Natural killer cell (primary cell): Measurements from ENCODE around the gene KCNK10. TPM values are rescaled to one million over a fixed set of nuclear protein-coding genes. Genes with fewer than 3 reads are reported as not detected.

ENCODE experiments used
- ATAC-seq, 3 donors: fragments of 150-1000 bp in 2 of 3; fragments of 200-7000 bp in 1 of 3; cut with Tn5 transposase; 1 replicate in 1 of 3; 2 replicates in 2 of 3; pipeline ENCODE4 v1.10.0; 2021; ENCODE audit warnings: mild to moderate bottlenecking in 2 of 3, moderate library complexity in 2 of 3
- DNase-seq, 2 donors: peaks; one replicate each; pipeline versions ENCODE4 v3.0.0 to v3.0.0-alpha.2; 2013 to 2021; ENCODE audit warnings: mixed read lengths in 1 of 2
- H3K27ac ChIP-seq: one replicate; pipeline ENCODE4 v1.5.1; 2013; ENCODE audit warnings: mild to moderate bottlenecking, low read length
- H3K27me3 ChIP-seq: one replicate; pipeline ENCODE4 v1.6.1; 2013; ENCODE audit warnings: low read length; ENCODE audit not compliant: control insufficient read depth, insufficient read depth
- H3K36me3 ChIP-seq: one replicate; pipeline ENCODE4 v1.6.1; 2013; ENCODE audit warnings: low read length; ENCODE audit not compliant: control insufficient read depth, insufficient read depth
- H3K4me1 ChIP-seq: one replicate; pipeline ENCODE4 v1.6.1; 2013; ENCODE audit warnings: low read length; ENCODE audit not compliant: control insufficient read depth, insufficient read depth
- H3K4me3 ChIP-seq: one replicate; pipeline ENCODE4 v1.5.1; 2013; ENCODE audit warnings: low read length
- H3K9me3 ChIP-seq: one replicate; pipeline ENCODE4 v1.6.1; 2013; ENCODE audit warnings: low read length; ENCODE audit not compliant: control insufficient read depth, insufficient read depth
- H3K27ac Mint-ChIP-seq, 2 donors: one replicate each; pipeline ENCODE4 v1.8.0; 2022; ENCODE audit warnings: mild to moderate bottlenecking in 2 of 2, mixed read lengths in 2 of 2, moderate library complexity in 1 of 2
- H3K27me3 Mint-ChIP-seq, 2 donors: one replicate each; pipeline ENCODE4 v1.8.0; 2022; ENCODE audit warnings: low read depth in 2 of 2, mixed read lengths in 2 of 2
- H3K36me3 Mint-ChIP-seq: one replicate; pipeline ENCODE4 v1.8.0; 2022; ENCODE audit warnings: mixed read lengths
- H3K4me1 Mint-ChIP-seq, 2 donors: one replicate each; pipeline ENCODE4 v1.8.0; 2022; ENCODE audit warnings: mixed read lengths in 2 of 2
- H3K4me3 Mint-ChIP-seq: one replicate; pipeline ENCODE4 v1.8.0; 2022; ENCODE audit warnings: mild to moderate bottlenecking, moderate library complexity, mixed read lengths
- H3K9me3 Mint-ChIP-seq, 2 donors: one replicate each; pipeline ENCODE4 v1.8.0; 2022; ENCODE audit warnings: mixed read lengths in 2 of 2
- WGBS: methylation state at CpG from one replicate; pipeline ENCODE4 v1.1.7; 2013; ENCODE audit warnings: missing lambda C conversion rate; ENCODE audit not compliant: insufficient coverage; 5-methylcytosine and 5-hydroxymethylcytosine counted together
- intact Hi-C: fragments of 100-400 bp; cut with micrococcal nuclease; formaldehyde crosslinking; loops from one replicate; pipeline ENCODE4 v1.14.2; 2022
- total RNA-seq, 4 donors: library from RNA; stranded (reverse); fragments of 120-200 nt in 1 of 4; gene quantifications; one replicate each; pipeline versions ENCODE4 v1.2.3 to v1.2.4, GENCODE V29; 2013 to 2022
- TF ChIP-seq, protein P1 (sequence below): fragments of 200-600 bp; IDR thresholded peaks from one replicate; pipeline ENCODE4 v1.8.0; 2022; ENCODE audit warnings: antibody characterized with exemption

Gene KCNK10
- total RNA-seq, 3 donors from 2014 or later (not counting 1 experiment from before 2014, with no cell fraction given) = not detected

DNA sequence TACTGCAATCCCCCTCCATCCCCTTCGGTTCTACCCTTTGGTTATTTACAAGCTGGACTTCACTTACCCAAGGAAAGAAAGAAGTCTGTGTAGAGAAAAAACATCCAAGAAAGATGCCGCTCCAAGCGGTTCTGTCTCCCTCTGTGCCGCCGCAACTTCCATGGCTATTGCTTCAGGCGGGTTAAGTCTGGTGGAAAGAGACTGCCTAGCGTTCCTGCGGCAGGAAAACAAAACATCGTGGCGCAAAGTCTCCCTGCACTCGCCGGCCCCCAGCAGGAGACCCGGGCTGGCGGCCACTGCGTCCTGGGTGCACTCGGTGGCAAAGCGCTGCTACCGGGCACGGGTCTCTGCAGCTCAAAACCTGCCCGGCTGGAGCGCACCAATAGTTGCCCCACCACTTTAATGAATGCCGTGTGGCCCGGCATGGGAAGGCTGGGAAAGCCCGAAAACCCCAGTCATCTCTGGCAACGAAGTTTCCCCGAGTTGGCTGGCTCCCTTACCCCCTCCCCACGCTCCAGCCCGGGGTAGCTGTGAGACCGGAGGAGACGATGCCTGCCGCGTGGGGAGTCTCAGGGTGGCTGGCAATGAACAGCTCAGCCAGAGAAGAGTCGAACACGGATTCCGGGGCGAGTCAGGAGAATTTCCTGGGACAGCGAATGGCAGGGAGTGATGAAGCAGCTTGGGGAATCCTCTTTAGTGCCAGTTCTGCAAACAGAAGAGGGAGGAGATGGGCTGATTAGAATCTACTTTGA is 3.5 kb upstream of the KCNK10 start:
- H3K27me3 ChIP-seq = peaks cover 50% of the 10 kb centered on the region
- TF ChIP-seq, protein P1, sequence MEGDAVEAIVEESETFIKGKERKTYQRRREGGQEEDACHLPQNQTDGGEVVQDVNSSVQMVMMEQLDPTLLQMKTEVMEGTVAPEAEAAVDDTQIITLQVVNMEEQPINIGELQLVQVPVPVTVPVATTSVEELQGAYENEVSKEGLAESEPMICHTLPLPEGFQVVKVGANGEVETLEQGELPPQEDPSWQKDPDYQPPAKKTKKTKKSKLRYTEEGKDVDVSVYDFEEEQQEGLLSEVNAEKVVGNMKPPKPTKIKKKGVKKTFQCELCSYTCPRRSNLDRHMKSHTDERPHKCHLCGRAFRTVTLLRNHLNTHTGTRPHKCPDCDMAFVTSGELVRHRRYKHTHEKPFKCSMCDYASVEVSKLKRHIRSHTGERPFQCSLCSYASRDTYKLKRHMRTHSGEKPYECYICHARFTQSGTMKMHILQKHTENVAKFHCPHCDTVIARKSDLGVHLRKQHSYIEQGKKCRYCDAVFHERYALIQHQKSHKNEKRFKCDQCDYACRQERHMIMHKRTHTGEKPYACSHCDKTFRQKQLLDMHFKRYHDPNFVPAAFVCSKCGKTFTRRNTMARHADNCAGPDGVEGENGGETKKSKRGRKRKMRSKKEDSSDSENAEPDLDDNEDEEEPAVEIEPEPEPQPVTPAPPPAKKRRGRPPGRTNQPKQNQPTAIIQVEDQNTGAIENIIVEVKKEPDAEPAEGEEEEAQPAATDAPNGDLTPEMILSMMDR = no peak
- WGBS = 4% methylated on average over 37 of the region's 37 CpGs

DNA sequence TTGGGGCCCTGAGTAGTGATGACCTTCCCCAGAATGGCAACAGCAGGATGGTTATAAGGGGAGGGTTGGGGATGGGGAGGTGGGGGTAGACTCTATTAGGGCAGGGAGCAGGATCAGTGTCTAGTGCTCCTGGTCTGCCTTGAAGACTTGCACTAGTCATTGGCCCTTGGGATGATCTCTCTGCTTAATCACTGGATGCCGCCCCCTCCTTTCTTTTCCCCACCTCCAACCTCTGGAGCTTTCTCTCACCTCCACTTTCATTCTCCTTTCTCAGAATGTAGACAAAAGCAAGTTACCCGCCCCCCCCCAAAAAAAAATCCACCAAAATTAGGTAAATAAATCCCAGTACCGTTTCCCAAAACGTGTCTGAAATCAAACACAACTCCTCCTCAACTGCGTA is 2.8 kb upstream of the KCNK10 start:
- Histone ChIP-seq H3K4me3 (no peak overlapping the region), H3K27me3 (peaks cover 56% of the 10 kb centered on the region), H3K36me3 (no peaks in the 10 kb centered on the region), H3K27ac (no peak overlapping the region), H3K4me1 (peaks cover 9% of the 10 kb centered on the region), H3K9me3 (no peaks in the 10 kb centered on the region)
- Mint-ChIP-seq H3K4me1 (peaks cover 0 to 4% of the 10 kb centered on the region in 2 donors), H3K27ac (no peak overlapping the region), H3K4me3 (no peak overlapping the region), H3K36me3 (no peaks in the 10 kb centered on the region), H3K27me3 (peaks cover 40 to 60% of the 10 kb centered on the region in 2 donors), H3K9me3 (no peaks in the 10 kb centered on the region)
- TF ChIP-seq, protein P1 = no peak
- intact Hi-C loops = no loop called here
- ATAC-seq (no peak), DNase-seq (no peak)
- WGBS = 37% methylated on average over 1 of the region's 5 CpGs

More for the DNA sequence above, 3.5 kb upstream of the KCNK10 start:
- intact Hi-C loops = no loop called here
- ATAC-seq (no peak), DNase-seq (no peak)
- Histone ChIP-seq H3K4me1 (peaks cover 9% of the 10 kb centered on the region), H3K9me3 (no peaks in the 10 kb centered on the region), H3K27ac (no peak overlapping the region), H3K4me3 (no peak overlapping the region), H3K36me3 (no peaks in the 10 kb centered on the region)
- Mint-ChIP-seq H3K27me3 (peaks cover 40 to 67% of the 10 kb centered on the region in 2 donors), H3K4me1 (peaks cover 0 to 4% of the 10 kb centered on the region in 2 donors), H3K27ac (no peak overlapping the region), H3K36me3 (no peaks in the 10 kb centered on the region), H3K9me3 (no peaks in the 10 kb centered on the region), H3K4me3 (no peak overlapping the region)

DNA sequence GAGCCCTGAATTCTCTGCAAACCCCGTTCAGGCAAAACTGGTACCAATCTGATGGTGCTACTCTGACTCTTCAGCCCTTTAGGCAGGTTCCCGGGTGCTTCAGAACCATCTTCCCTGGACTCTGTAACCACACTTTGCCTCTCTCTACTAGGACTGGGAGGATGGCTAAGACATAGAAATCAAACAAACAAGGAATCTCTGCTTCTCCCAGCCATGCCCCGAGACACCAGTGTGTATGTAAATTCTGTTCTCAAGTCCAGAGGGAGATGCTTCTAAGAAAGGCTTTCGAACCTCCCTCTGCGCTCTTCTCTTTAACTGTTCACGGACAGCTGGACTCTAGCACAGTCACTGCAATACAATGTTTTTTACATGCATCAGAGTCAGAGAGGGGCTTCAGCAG is 1.9 kb upstream of the KCNK10 start:
- Mint-ChIP-seq H3K4me3 (no peak overlapping the region), H3K27ac (no peak overlapping the region), H3K27me3 (peaks cover 40 to 52% of the 10 kb centered on the region in 2 donors), H3K9me3 (no peaks in the 10 kb centered on the region), H3K36me3 (no peaks in the 10 kb centered on the region), H3K4me1 (peaks cover 0 to 4% of the 10 kb centered on the region in 2 donors)
- Histone ChIP-seq H3K4me1 (peaks cover 9% of the 10 kb centered on the region), H3K27ac (no peak overlapping the region), H3K36me3 (no peaks in the 10 kb centered on the region), H3K27me3 (peaks cover 51% of the 10 kb centered on the region), H3K9me3 (no peaks in the 10 kb centered on the region), H3K4me3 (no peak overlapping the region)
- TF ChIP-seq, protein P1 = no peak
- no peak for ATAC-seq
- WGBS = 63% methylated on average over 6 of the region's 6 CpGs
- no peak for DNase-seq
- intact Hi-C loops = no loop called here
